Dermis blood vessel endothelial cell (primary cell): ENCODE results near the gene TNPO1. TPM values are rescaled to one million over a fixed set of nuclear protein-coding genes. Genes with fewer than 3 reads are reported as not detected.
"Not testable (repeated sequence)": the region's sequence is repeated elsewhere in the genome, so short reads cannot be mapped to it uniquely, and the experiment has no call there.

Source experiments
- DNase-seq: peaks from one replicate; pipeline ENCODE4 v3.0.0; 2010
- total RNA-seq: library from RNA; depleted of rRNA; stranded (reverse); fragments of >200 nt; gene quantifications from 2 replicates; pipeline ENCODE4 v1.2.3, GENCODE V29; 2014

TNPO1 gene
- total RNA-seq, 1 donor from 2014 or later = 475 TPM

DNA sequence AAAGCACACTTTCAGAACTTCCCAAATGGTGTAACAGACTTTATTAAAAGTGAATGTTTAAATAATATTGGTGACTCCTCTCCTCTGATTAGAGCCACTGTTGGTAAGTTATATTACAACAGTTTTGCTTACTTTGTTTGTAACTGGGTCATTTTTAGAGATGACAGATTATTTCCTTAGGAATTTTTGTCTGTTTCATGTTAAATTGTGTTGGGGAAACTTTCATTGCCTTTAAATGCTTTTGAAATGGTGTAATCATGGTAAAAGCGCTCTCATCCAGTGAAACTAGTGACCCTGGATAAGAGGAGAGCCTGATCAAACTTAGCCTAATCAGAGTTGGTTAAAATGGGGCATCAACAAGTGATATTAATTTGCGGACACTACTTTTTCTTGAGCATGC lies 39.4 kb downstream of the TNPO1 start:
- DNase-seq = no peak

GRCh38 chr5:72857396-72857795 lies 40.9 kb downstream of the TNPO1 start:
- DNase-seq = peak; percentile 72

GRCh38 chr5:72859127-72859526 lies 42.7 kb downstream of the TNPO1 start:
- no peak for DNase-seq

DNA sequence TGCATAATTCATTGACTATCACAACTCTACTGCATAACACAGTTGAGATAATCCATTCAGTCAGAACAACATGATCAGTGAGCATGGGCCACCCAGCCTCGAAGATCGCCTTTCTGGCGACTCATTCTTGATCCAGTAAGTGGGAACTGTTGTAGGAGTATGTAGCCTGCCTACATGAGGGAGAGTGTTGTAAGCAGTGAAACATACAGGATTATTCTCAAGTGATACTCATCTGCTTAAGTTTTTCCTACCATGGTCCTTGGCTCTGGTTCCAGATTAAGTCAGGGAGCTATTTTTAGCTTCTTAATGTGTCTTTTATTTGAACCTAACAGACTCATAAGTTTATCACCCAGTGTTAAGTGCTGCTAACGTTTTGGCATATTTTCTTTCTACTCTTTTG lies 44.0 kb downstream of the TNPO1 start:
- peak; percentile 33 for DNase-seq

GRCh38 chr5:72871366-72872024 lies 55.0 kb downstream of the TNPO1 start:
- DNase-seq = peak; percentile 89

DNA sequence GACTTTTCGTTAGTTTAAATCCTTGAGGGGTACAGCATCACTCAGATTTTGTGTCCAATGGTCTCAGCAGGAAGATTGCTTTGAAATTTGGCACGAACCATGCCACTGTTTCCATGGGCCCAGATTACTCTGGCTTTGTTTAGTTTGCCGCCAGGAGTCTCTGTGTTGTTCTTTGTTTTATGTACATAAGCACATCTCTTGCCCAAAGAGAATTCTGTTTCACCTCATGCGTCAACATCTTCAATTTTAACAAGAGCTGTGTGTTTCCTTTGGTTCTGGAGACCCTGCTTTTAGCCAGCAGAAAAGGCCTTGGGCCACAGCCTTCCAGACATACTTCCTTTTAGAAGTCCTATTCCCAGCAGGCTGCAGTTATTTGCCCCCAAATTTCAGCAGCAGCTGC lies 62.4 kb downstream of the TNPO1 start:
- DNase-seq = no peak

GRCh38 chr5:72882989-72883388 lies 66.5 kb downstream of the TNPO1 start:
- DNase-seq = no peak

DNA sequence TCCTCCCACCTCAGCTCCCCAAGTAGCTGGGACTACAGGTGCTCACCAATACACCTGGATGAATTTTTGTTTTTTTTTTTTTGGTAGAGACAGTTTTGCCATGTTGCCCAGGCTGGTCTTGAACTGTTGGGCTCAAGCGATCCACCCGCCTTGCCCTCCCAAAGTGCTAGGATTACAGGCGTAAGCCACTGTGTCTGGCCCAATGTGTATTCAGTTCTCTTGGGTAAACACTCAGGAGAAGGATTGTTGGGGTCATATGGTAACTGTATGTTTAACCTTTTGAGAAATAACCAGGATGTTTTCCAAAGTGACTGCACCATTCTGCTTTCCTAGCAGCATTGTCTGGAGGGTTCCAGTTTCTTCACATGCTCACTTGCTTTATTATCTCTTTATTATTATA lies 67.4 kb downstream of the TNPO1 start:
- no peak for DNase-seq

- DNase-seq = no peak
Observed at GRCh38 chr5:72884892-72885291, 68.4 kb downstream of the TNPO1 start.

DNA sequence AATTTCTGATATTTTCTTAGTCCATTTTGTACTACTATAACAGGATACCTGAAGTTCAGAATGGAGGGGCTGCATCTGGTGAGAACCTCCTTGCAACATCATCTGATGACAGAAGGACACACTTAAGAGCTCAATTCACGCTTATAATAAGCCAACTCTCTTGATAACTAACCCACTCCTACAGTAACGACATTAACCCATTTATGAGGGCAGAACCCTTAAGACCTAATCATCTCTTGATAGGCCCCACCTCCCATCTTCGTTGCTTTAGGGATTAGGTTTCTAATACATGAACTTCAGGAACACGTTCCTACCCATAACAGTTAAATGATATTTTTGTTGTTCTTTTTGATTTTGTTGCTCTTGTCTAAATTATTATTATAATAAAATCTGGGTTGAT lies 69.4 kb downstream of the TNPO1 start:
- DNase-seq = no peak

- no peak for DNase-seq
Observed at GRCh38 chr5:72888595-72888994, 72.1 kb downstream of the TNPO1 start.

GRCh38 chr5:72889324-72889723 lies 72.9 kb downstream of the TNPO1 start:
- no peak for DNase-seq

DNA sequence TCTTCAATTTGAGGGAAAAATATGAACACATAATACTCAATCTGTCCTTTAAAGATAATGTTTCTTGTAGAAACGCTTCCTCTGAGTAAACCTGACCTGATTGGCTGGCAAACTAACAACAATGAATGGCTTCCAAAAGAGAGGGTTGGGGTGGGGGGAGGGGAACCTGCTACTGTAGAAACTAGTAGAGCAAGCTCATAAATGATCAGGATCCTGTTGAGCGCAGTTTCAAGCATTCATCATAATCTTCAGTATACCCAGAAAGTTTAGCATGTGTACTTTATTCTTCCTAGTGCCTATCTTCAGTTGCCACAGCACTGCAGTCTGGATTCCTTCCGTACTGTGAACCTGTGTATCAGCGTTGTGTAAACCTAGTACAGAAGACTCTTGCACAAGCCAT lies 76.4 kb downstream of the TNPO1 start:
- DNase-seq = no peak

DNA sequence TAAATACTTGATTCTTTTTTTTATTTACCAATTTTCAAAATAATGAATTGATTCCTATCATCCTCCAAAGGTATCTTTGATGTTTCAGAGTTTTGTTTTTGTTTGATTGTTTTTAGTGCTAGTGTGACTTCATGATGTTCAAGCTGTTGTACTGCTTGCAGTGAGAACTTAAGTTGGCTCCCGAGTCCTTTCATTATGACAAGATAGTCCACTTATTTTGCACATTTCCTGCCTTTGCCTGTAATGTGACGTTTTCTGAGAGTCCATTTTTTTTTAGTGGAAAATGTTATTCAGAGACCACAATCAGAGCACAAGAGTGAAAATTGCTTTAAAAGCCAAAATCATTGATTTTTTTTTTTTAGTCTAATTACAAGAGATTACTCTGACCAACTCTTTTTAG lies 79.3 kb downstream of the TNPO1 start:
- no peak for DNase-seq

DNA sequence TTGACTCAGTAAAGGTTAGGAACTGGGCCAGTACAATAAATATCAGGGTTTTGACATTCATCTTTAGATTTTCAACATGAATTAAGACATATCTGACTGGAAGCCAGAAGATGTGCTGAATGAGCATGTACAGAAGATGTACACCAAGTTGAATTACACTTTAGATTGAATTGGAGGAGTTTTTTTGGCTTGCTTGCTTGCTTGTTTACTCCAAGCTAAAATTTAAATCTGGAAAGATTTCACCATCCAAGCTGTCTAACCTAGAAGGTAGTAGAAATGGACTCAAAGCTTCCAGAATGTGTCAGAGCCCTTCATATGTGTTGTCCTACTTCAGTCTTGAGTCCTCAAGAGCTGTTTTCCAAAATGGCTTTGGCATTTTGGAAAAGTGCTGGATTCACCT lies 90.3 kb downstream of the TNPO1 start:
- DNase-seq = no peak

DNA sequence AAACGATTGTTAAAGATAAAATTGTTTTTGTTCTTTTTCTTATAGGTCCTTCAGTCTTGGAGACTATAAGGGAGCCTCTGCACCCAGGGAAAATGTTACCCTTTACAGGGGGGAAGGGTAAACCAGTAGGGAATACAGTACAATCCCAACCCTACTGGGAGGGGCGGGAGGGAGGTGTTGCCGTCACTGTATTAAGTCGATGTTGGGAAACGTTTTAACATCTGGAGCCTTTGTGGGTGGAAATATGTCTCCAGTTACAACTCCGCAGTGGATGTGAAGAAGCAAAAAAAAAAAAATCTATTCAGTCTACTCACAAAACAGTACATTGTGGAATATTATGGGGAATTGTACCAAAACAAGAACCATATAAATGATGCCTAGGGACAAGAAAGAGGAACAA lies 92.2 kb downstream of the TNPO1 start:
- no peak for DNase-seq

GRCh38 chr5:72917371-72917776 lies 100.9 kb downstream of the TNPO1 start:
- no peak for DNase-seq

DNA sequence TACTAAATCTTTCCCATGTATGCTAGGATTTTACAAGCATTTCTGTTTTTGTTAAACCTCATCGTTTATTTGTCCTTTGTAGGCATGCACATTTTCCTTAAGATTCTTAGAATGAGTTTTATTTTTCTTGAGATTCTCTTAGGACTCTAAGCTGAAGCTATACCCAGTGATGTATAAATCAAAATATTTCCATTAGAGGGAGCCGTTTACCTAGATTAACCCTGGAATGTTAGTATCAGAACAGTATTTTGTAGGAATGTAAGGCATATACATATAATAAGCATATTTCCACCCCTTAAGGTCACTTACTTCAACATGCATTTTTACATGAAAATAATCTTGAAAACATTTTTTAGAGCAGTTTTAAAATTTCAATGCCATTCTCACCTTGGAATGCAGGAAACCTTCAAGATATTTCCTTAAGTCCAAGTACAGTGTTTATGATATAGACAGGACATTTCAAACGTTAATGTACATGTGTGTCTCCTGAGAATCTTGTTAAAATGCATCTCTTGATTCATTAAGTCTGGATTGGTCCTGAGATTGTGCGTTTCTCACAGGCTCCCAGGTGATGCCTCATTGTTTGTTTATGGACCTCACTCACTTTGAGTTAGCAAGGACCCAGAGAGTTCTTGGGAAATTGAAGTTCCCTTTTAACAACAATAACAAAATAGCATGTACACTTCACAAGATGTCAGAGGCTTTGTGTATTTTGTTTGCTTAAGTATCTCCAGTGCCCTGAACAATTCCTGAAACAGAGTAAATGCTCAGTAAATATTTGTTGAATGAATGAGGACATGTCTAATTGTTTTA lies 104.4 kb downstream of the TNPO1 start:
- DNase-seq = peak; percentile 55

GRCh38 chr5:72921886-72922285 lies 105.4 kb downstream of the TNPO1 start:
- DNase-seq = no peak

GRCh38 chr5:72922422-72922821 lies 106.0 kb downstream of the TNPO1 start:
- DNase-seq = no peak

GRCh38 chr5:72925336-72926010 lies 109.0 kb downstream of the TNPO1 start:
- DNase-seq = no peak

DNA sequence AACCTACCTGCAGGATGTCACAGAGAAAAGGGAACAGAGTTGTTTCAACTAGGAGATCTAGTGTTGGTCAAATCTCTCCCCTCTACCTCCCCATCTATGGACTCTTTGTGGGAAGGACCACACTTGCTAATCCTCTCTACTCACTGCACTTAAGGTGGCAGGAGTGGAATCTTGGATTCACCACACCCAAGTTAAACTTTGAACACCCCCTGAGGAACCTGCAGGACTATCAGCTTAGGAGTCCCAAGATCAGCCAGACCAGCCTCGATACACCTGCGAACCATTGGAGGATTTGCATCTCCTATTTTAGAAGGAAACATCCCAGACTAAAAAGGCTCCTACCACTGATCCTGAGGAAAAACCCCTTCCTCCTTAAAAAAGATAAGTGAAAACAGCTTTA lies 116.2 kb downstream of the TNPO1 start:
- DNase-seq = not testable (repeated sequence)

DNA sequence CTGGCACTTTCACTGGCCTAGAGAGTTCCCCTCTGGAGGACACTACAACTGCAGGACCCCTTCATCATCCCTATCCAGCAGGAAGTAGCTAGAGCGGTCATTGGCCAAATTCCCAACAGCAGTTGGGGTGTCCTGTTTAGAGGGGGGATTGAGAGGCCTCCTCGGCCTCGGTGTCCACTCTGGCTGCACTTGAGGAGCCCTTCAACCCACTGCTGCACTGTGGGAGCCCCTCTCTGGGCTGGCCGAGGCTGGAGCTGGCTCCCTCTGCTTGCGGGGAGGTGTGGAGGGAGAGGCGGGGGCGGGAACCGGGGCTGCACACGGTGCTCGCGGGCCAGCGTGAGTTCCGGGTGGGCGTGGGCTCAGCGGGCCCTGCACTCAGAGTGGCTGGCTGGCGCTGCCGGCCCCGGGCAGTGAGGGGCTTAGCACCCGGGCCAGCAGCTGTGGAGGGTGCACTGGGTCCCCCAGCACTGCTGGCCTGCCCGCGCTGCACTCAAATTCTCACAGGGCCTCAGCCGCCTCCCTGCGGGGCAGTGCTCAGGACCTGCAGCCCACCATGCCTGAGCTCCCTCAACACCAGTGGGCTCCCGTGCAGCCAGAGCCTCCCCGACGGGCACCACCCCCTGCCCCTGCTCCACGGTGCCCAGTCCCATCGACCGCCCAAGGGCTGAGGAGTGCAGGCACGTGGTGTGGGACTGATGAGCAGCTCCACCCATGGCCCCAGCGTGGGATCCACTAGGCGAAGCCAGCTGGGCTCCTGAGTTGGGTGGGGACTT lies 118.7 kb downstream of the TNPO1 start:
- not testable (repeated sequence) for DNase-seq
